CD4-positive, alpha-beta T cell treated with Interferon gamma for 1 hour (primary cell): ENCODE results near the gene CHSY1.
"Not testable (repeated sequence)": the region's sequence is repeated elsewhere in the genome, so short reads cannot be mapped to it uniquely, and the experiment has no call there.

Experiments used
- DNase-seq: peaks from one replicate; pipeline ENCODE4 v3.0.0-alpha.2; 2020

The CHSY1 gene, protein sequence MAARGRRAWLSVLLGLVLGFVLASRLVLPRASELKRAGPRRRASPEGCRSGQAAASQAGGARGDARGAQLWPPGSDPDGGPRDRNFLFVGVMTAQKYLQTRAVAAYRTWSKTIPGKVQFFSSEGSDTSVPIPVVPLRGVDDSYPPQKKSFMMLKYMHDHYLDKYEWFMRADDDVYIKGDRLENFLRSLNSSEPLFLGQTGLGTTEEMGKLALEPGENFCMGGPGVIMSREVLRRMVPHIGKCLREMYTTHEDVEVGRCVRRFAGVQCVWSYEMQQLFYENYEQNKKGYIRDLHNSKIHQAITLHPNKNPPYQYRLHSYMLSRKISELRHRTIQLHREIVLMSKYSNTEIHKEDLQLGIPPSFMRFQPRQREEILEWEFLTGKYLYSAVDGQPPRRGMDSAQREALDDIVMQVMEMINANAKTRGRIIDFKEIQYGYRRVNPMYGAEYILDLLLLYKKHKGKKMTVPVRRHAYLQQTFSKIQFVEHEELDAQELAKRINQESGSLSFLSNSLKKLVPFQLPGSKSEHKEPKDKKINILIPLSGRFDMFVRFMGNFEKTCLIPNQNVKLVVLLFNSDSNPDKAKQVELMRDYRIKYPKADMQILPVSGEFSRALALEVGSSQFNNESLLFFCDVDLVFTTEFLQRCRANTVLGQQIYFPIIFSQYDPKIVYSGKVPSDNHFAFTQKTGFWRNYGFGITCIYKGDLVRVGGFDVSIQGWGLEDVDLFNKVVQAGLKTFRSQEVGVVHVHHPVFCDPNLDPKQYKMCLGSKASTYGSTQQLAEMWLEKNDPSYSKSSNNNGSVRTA

DNA sequence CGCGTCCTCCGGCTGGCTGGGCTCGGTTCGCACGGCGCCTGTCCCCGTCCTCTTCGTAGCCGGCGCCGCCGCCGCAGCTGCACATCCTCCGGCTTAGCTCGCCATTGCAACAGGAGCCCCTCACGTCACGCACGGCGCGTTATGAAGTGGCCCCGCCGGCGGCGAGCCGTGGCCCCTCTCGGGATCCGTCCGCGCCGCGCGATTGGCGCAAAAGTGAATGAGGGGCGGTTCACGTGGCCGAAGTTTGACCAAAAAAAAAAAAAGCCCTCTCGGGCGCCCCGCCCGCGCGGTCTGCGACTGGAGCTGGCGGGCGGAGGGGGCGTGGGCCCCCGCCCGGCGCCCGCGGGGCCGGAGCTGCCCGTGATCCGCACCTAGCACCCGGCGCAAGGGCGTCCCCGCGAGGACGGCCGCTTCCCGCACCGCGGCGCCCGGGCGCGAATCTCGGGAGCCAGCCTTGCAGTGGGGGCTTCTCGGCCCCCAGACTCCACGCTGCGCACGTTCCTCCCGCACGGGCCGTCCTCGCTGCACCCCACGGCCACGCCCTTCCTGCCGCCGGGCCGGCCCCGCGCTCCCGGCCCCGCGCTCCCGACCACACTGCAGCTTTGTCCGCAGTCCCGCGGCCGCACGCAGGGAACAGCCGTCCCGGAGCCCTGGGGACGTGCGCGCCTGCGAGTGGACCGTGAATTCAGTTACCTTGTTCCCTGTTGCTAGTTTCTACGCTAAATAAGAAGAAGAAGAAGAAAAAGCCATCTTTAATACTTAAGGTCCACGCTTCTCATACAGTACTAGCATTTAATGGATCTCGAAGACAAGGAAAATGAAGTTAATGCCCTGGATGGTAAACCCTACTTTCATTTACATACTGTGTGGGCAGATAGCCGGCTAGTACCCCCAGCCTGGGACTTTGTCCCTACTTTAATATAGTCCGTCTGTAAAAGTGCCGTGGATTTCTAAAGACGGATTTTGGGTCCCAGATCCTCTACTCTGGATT is at the start of gene CHSY1:
Gene CHSY1, minus strand, starts transcription at position 219 of the 991 bp plus-strand sequence. CDS start 592 bp downstream, outside the sequence.
- peak; percentile 86 for DNase-seq

DNA sequence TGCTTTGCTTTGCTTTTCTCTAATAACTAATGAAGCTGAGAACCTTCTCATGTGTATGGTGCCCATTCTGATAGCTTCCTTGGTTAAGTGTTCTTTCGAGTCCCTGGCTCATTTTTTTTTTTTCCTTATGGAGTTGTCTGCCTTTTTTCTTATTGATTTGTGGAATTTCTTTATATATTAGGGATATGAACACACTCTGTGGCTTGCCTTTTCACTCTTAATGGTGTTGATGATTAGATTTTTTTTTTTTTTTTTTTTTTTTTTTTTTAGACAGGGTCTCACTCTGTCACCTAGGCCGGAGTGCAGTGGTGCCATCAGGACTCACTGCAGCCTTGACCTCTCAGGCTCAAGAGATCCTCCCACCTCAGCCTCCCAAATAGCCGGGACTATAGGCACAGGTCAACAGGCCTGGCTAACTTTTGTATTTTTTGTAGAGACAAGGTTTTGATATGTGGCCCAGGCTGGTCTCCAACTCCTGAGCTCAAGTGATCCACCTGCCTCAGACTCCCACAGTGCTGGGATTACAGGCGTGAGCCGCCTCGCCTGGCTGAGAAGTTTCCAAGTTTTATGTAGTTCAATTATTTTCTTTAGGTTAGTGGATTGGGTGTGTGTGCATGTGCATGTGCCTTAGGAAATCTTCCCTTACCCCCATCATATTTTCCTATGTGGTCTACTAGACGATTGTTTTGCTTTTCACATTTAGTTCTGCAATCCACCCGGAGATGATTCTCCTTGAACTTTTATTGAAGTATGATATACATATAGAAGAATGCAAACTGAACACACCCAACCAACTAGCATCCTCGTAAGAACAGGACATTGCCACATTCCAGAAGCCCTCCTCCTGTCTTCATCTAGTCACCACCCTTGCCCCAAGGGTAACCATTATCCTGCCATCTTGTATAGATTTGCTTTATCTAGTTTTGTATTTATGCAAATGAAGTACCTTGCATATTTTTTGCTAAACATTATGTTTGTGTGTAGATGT is 44.9 kb upstream of the CHSY1 start:
- no peak for DNase-seq

DNA sequence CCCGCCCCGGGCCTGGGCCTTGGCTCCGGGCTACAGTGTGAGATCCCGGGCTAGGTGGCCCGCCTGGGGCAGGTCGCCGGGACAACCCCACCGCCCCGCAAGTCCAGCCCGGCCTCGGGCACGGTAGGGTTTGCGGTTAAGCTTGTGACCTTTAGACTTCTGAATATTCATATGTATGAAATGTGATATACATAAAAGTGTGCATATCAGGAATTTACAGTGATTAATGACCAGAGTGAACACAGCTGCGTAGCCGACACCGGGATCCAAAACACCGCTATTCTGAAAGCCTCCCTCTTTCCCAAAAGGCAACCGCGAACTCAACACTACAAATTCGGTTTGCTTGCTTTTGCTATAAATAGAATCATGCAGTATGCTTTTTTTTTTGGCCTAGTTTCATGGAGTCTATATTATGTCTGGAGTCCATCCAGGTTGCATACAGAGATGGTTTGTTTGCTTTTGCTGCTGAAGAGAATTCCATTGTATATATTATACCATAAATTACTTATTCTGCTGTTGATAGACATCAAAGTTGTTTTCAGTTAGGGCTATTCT is 43.8 kb upstream of the CHSY1 start:
- no peak for DNase-seq

DNA sequence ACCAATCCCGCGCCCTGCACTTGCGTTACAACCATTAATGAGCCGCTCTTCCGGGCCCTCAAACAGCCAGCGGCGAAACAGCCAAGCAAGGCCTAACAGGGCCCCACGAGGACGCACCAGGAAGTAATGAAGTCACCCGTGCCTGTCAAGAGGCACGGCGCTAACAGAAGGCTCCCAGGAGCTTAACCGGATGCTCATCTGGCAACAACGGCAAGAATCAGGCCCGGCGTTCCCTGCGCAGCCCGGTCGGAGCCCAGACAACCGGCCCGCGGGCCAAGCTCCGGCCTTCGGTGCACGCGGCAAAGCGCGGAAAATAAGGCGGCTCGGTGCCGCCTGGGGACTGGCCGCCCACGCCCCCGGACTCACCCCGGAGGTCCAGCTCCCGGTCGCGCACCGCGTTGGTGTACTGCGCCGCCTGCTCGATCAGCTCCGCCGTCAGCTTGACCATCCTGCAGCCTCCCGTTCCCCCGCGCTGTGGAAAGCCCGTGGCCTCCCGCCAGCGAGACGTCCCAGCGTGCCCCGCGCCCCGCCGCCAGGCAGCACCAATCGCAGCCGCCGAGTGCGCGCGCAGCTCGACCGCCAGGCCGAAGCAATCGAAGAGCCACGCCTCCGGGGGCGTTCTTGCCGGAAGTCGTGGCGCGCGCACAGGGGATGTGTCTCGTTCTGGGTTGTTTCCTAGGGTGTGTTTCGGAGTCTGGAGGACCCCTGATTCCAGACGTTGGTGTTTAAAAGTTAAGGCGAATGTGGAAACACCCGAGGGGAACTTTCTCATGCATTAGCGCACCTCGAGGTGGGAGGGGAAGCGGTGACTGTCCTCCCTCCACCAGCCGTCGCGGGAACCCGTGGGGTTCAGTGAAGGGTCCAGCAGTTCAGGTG is 43.1 kb upstream of the CHSY1 start, which contains the start of gene SNRPA1:
Gene SNRPA1, minus strand, starts transcription at position 518 of the 876 bp plus-strand sequence. Its CDS starts 70 bp downstream, at position 448.
- peak; percentile 94 for DNase-seq

DNA sequence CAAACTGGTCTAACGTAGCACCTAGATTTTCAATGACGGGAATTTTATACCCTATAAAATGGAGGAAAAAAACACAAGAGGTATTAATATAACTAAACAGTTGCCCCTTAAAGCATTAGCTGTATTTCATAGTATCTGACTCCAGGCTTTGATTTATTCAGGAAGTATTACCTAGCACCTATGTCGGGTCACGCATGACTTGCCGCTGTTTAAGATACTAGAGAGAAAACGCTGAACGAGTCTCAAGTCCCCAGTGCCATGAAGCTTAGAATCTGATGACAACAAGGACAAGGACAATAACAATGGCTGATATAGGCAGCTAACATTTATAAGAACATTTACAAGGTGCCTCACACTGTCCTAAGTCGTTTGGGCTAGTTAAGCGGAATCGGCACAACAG is 41.3 kb upstream of the CHSY1 start:
- DNase-seq: no peak

DNA sequence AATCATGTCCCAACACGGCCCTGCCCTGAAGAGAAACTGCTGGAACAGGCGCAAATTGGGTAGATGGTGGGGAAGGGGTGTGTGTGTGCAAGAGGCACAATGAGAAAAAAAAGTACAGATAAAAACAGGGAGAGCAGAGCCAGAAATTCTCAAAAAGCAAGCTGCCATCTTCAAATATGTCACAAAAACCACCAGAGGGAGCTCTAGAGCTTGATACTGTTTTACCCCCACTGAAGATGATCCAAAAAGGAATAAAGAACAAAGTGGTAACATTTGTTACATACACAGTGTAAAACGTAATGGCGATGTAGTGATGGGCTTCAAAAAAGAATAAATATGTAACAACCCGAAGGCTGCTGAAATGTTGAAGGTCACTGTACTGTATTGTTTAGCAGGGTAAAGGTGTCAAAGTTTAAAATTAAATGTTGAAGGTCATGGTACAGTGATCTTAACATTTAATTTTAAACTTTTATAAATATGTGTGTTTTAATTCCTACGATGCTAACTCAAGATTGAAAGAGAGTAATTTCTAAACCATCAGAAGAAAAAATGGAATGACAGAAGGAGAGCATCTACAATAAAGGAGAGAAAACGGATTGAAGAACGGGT is 37.2 kb upstream of the CHSY1 start:
- DNase-seq: no peak

DNA sequence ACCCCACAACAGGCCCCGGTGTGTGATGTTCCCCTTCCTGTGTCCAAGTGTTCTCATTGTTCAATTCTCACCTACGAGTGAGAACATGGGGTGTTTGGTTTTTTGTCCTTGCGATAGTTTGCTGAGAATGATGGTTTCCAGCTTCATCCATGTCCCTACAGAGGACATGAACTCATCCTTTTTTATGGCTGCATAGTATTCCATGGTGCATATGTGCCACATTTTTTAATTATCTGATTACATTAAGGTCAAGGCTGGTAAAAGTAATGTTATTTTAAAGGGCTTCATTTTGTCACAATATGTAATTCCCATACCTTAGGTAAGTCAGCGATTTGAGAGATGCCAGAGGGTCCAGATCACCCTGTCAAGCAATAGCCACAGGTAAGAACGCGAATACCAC is 35.5 kb upstream of the CHSY1 start:
- not testable (repeated sequence) for DNase-seq

DNA sequence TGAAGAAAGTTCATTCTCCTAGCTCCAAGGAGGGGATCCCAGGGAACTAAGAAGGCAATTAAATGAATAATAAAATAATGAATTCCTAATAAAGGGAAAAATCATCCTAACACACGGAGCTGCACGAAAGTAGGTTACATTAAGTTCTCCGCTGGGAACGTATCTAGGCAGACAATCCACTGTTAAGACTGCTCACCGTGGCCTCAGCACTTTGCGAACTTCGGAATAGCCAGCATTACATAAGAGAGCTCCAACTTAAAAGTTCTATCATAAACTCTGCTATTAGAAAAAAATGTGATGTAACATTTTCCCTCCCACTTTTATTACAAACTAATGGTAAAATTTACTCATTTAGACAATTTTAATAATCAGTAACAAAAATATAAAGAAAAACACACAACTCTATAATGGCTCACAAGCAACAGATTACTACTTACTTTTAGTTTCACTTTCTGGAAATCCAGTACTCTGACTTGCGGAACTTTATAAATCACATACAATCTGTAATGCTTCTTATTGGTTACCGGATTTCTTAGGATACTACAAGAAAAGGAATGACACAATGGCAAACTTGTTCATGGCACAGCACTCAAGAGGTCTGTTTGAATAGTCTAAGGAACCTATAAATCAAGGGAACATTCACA is 34.7 kb upstream of the CHSY1 start:
- no peak for DNase-seq

DNA sequence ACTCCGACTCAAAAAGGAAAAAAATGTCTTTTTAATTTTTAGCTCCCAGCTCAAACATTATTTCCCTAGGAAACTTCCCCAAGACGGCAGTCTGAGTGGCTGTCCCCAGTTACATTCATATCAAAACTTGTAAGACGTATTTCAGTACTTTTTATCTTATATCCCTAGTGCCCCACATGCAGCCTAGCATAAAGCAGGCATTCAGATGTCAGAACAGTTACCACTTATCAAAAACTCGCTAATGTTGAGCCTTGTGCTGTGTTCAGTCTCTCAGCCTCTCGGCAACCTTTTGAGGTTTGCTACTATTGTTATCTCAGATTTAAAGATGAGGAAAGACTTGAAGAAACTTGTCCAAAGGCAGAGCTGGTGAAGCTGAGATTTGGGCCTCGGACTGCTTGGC is 32.1 kb upstream of the CHSY1 start:
- DNase-seq: no peak

DNA sequence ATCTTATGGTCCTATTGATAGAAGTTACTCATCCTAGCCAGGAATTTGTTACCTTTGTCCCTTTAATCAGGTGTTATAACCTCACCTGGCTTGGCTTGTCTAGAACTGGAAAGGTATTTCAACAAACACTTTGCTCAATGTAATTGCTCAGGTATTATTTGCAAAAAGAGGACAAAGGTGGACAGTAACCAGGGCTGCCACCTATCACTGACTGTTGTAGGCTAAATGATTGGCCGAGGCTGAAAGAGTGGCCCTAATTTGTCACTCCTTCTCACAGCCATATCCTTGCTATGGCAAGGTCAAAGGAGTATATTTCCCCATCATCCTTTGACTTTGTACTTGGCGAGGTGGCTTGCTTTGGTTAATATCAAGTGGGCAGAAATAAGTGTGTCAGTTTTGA is 28.2 kb upstream of the CHSY1 start:
- DNase-seq: no peak

DNA sequence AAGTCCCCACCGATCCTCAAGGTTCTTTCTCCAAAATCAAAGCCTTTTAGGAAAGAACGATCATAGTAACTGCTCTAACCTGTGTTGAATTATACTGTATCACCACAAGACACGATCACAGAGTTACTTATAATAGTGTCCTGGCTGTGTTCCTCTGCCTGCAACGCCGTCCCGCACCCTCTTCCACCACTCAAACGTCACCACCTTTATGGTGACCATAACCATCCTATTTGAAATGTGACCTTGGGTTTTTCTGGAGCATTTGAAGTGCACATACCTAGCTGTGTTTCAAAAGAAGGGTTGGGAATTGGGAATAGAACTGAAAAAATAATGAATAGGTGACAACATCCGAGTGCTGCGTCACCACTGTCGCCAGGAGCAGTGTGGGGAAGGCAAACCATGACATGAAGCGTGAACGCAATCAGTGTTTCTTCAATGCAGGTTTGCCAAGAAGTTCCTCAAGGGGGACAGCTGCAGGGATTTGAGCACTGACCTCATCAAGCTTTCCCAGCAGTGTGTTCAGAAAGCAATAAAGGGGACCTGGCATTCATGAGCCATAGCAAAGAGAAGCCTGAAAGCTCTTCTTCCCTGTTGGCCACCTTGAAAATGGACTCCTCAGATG is 26.2 kb upstream of the CHSY1 start:
- no peak for DNase-seq

DNA sequence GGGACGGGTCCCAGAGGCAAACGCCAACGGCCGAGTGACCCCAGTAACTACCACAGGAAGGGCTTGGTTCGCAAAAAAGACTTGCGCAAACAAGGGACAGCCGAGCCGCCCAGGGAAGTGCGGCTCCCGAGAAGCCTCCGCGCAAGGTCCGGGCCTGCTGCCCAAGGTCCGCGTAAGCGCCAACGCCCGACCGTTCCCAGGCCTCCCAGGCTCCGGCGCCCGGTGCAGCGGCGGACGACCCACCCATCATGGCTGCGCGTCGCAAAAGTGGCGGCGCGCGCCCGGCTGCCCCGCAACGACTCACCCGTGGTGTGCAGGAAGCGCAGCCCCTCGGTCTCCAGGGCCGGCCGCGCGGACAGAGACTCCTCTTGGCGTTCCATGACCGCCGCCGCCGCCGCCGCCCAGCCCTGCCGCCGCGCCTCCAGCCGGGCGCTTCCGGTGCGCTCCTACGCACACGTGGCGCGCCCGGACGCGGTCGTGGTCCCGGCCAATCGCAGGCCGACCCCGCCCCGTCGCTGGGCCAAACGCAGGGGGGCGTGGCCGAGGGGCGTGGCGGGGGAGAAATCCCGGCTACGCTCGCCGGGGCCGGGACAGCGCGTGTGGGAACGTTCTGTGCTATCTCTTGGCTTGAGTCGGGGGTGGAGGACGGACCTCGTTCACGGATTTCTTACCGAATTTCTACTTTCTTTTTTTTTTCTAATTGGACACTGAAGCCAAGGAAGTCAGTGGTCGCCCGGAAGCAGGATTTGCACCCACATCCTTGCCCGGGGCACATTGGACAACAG is 25.4 kb upstream of the CHSY1 start, which contains the start of gene SELENOS:
Gene SELENOS, minus strand, starts transcription at position 448 of the 785 bp plus-strand sequence. Its CDS starts 68 bp downstream, at position 380.
- peak; percentile 79 for DNase-seq

DNA sequence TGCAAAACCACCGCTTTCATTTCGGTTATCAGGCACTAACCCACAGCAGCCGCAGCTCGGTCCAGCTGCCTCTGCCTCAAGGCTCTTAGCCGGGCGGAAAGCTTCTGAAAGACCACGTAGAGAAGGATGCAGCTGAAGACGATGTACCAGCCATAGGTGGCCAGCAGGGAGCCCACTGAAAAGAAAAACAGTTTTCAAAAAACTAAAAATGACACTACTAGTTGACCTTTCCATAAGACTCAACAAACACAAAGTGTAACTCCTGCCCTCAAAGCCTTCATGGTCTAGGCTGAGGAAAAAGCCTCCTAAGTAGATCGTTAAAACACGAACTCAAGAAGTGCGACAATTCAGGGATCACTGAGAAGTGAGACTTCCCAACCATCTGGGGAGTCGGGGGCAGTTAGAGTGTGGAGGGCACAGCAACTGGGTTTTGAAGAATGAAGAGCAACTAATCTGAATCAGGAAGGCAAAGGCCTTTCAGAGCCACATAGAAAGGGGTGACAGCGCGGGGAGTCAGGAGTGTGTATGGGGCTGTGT is 24.7 kb upstream of the CHSY1 start:
- DNase-seq: no peak

DNA sequence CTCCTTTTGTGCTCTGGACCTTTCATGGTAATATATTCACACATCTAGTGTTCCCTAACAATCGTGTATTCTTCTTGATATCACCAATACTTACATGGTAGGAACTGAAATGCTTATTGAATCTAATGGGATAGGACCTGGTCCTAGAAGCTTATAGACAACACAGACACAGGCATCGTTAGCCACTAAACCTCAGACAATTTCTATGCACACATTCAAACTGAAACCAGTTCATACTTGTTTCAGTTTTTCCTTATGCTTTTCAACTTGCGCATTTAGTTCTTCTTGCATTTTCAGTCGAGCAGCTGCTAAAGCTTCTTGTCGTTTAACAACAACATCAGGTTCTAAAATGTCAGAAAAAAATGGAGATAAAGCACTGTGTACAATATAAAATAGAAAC is 23.2 kb upstream of the CHSY1 start:
- no peak for DNase-seq

DNA sequence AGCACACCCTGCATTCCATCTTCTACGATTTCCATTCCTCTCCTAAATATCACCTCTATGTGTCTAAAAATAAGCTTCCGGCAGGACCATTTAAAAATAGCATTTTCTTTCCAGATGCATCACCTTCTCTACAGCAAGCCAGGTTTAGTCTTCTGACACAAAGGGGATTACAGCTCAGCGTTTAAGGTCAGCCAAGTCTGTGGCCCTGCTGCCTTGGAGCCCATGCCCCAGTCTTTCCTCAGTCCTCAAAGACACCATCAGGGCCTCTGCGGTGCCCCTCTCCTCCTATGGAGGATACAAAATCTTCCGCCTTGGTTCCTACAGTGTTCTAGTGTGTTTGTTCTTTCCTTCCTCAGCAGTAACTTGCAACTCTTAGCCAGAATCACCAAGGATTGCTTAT is 21.7 kb upstream of the CHSY1 start:
- no peak for DNase-seq

DNA sequence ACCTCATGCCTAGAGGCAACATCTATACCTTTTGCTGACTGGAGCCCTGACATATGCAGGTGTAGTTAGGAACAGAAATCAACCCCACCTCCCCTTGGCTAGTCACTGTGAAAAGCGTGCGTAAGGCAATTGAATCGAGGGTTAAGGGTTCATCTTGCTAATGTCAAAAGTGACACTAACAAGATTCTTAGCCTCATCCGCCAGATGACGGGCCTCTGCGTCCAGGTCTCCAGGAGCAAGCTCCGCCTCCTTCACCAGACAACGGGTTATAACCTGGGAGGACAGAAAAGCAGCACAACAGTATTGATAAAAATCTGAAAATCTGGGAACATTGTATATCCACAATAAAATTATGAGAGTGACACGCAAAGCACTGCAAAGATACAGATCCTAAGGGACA is 20.7 kb upstream of the CHSY1 start:
- DNase-seq: no peak

DNA sequence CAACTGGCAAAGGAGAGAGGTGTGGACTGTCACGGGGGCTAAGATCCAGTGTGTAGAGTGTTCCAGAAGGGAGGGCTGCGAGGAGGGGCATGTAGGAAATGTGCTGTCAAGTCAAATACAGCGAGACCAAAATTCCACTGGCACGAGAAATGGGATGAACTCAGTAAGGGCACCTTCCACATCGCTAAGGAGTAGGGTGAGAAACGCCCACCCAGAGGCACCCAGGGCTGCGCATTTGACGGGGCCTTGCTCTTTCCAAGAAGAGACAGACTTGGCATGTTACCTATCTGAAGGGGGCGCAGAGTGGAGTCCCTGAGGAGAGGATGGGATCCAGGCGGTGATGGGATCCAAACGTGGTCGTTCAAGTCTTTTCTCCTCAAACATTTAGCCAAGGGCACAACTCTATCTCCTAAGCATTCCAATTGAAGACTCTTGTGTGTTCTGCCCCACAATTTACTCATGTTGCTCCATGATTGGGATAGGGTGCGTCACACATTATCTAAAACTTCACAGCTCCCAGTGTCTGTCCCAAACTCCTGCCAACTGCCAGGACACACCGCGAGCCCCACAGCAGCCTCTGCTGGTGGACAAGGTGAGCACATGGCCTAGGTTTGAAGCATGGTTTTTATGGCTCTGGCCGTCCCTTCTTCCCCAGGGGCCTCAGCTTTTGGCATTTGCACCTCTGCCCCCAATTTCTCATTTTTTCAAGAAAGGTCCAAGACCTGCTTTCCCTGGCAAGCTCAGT is 17.8 kb upstream of the CHSY1 start:
- DNase-seq: no peak
